ENCODE results near the gene AFAP1L2. TPM values are rescaled to one million over a fixed set of nuclear protein-coding genes. Genes with fewer than 3 reads are reported as not detected.
A peak's percentile ranks its signal among the peaks of the same experiment; 100 is the strongest.

AFAP1L2 gene
- total RNA-seq, 2 donors from 2014 or later: 10.5 to 17.9 TPM

DNA sequence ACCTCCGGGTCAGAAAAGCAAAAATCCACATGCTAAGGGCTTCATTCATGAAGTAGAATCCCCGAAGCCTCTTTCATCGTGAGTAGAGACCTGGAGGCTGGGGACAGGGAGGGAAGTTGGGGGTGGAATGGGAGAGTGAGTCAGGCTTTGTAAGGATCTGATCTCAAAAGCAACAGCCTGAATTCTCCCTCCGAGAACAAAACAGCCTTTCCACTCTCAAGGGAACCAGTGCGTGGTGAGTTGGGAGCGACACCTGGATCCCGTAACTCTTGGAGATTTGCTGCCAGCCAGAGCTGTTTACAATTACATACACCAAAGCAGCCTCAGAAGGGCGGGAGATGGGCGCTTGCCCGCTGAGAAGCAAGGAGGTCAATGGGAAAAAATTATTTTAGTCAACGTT is 10.8 kb downstream of the AFAP1L2 start:
- ATAC-seq: no peak
- no peak overlapping the region for H3K27ac ChIP-seq
- intact Hi-C loops (cut with DNase I): no loop called here
- H3K4me3 ChIP-seq: no peak overlapping the region
- peaks cover 16% of the 10 kb centered on the region for H3K4me1 ChIP-seq
- DNase-seq: no peak
- H3K27me3 ChIP-seq: no peaks in the 10 kb centered on the region
- 76 to 85% methylated on average over 10 to 11 of the region's 11 CpGs for WGBS, 2 donors
- no peaks in the 10 kb centered on the region for H3K9me3 ChIP-seq
- no peak for TF ChIP-seq CTCF (IDR thresholded peaks at IDR 0.05)
- TF ChIP-seq POLR2A (IDR thresholded peaks at IDR 0.05): no peak
- no peaks in the 10 kb centered on the region for H3K36me3 ChIP-seq (replicated peaks in 1 of 2; ENCODE audit: insufficient read depth in 1 of 2, low read depth in 2 of 2)

GRCh38 chr10:114392112-114392835 is 12.0 kb downstream of the AFAP1L2 start:
- Histone ChIP-seq H3K27me3 (no peaks in the 10 kb centered on the region), H3K4me1 (peaks cover 12% of the 10 kb centered on the region), H3K4me3 (no peak overlapping the region), H3K9me3 (no peaks in the 10 kb centered on the region), H3K36me3 (replicated peaks in 1 of 2; ENCODE audit: insufficient read depth in 1 of 2, low read depth in 2 of 2) (no peaks in the 10 kb centered on the region), H3K27ac (no peak overlapping the region)
- intact Hi-C loops (cut with DNase I): no loop called here
- TF ChIP-seq CTCF (IDR thresholded peaks at IDR 0.05) (no peak), POLR2A (IDR thresholded peaks at IDR 0.05) (no peak)
- ATAC-seq (no peak), DNase-seq (no peak)
- 67 to 82% methylated on average over 5 of the region's 5 CpGs for WGBS, 2 donors

GRCh38 chr10:114391599-114391998 is 12.7 kb downstream of the AFAP1L2 start:
- Histone ChIP-seq H3K36me3 (replicated peaks in 1 of 2; ENCODE audit: insufficient read depth in 1 of 2, low read depth in 2 of 2) (no peaks in the 10 kb centered on the region), H3K4me1 (peaks cover 9% of the 10 kb centered on the region), H3K27ac (no peak overlapping the region), H3K4me3 (no peak overlapping the region), H3K9me3 (no peaks in the 10 kb centered on the region), H3K27me3 (no peaks in the 10 kb centered on the region)
- DNase-seq: no peak
- WGBS, 2 donors: 79 to 81% methylated on average over 3 to 5 of the region's 5 CpGs
- intact Hi-C loops (cut with DNase I): no loop called here
- ATAC-seq: no peak
- no peak for TF ChIP-seq CTCF (IDR thresholded peaks at IDR 0.05)
- TF ChIP-seq POLR2A (IDR thresholded peaks at IDR 0.05): no peak

DNA sequence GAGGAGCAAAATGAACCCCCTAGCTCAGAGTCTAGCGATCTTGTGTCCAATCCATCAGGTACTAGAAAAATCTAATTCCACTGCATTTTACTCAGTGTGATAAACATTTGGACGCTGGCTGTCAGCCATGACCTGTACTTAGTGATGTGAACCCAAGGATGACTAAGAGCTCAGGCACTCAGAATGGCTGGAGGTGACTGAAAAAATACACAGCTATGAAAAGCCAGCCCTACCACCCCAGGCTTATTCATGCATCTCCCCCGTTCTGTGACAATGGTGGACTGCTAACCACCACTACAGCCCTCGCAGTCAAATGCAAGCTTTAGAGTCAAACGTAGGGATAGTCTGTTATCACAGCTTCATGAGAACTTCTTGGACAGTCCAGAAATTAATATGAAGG is 14.9 kb downstream of the AFAP1L2 start:
- H3K4me3 ChIP-seq: no peak overlapping the region
- no peaks in the 10 kb centered on the region for H3K9me3 ChIP-seq
- TF ChIP-seq POLR2A (IDR thresholded peaks at IDR 0.05): no peak
- TF ChIP-seq CTCF (IDR thresholded peaks at IDR 0.05): no peak
- intact Hi-C loops (cut with DNase I): no loop called here
- H3K27ac ChIP-seq: no peak overlapping the region
- ATAC-seq (peak; percentile 72), DNase-seq (peak; percentile 43 to 74 (median 60))
- no peaks in the 10 kb centered on the region for H3K27me3 ChIP-seq
- 61 to 76% methylated on average over 5 of the region's 5 CpGs for WGBS, 2 donors
- peaks cover 7% of the 10 kb centered on the region for H3K4me1 ChIP-seq
- no peaks in the 10 kb centered on the region for H3K36me3 ChIP-seq (replicated peaks in 1 of 2; ENCODE audit: insufficient read depth in 1 of 2, low read depth in 2 of 2)

- WGBS, 2 donors: 62 to 85% methylated on average over 3 of the region's 3 CpGs
- TF ChIP-seq CTCF (IDR thresholded peaks at IDR 0.05) (no peak), POLR2A (IDR thresholded peaks at IDR 0.05) (no peak)
- H3K9me3 ChIP-seq: no peaks in the 10 kb centered on the region
- no peaks in the 10 kb centered on the region for H3K27me3 ChIP-seq
- no peak for ATAC-seq
- no peak overlapping the region for H3K4me3 ChIP-seq
- intact Hi-C loops (cut with DNase I): no loop called here
- H3K36me3 ChIP-seq (replicated peaks in 1 of 2; ENCODE audit: insufficient read depth in 1 of 2, low read depth in 2 of 2): no peaks in the 10 kb centered on the region
- H3K4me1 ChIP-seq: peaks cover 7% of the 10 kb centered on the region
- H3K27ac ChIP-seq: no peak overlapping the region
- no peak for DNase-seq
These were observed 16.0 kb downstream of the AFAP1L2 start for GRCh38 chr10:114388275-114388674.

Data from body of pancreas (tissue), 4 donors.